HEK293 (cell line): Measurements from ENCODE around the gene CHEK2.

Experiments
- OSR2 ChIP-seq: fragments of 450-650 bp; formaldehyde crosslinking; IDR thresholded peaks from 2 replicates; pipeline ENCODE4 v1.5.1; 2016; ENCODE audit warnings: missing biosample characterization, missing genetic modification characterization
- PRDM1 ChIP-seq: fragments of 450-650 bp; formaldehyde crosslinking; IDR thresholded peaks from 2 replicates; pipeline ENCODE4; 2016; ENCODE audit warnings: missing biosample characterization, missing genetic modification characterization
- RBAK ChIP-seq: fragments of 450-650 bp; formaldehyde crosslinking; IDR thresholded peaks from 2 replicates; pipeline ENCODE4 v1.5.1; 2016; ENCODE audit warnings: missing biosample characterization, missing genetic modification characterization
- REPIN1 ChIP-seq: fragments of 450-650 bp; formaldehyde crosslinking; IDR thresholded peaks from 2 replicates; pipeline ENCODE4 v1.5.1; 2017; ENCODE audit warnings: missing biosample characterization, missing genetic modification characterization, low read depth
- YY1 ChIP-seq: fragments of 450-650 bp; formaldehyde crosslinking; IDR thresholded peaks from 2 replicates; pipeline ENCODE4 v1.5.1; 2018; ENCODE audit warnings: missing biosample characterization, missing genetic modification characterization
- ZBTB20 ChIP-seq: fragments of 450-650 bp; formaldehyde crosslinking; IDR thresholded peaks from 2 replicates; pipeline ENCODE4 v1.5.1; 2016; ENCODE audit warnings: missing biosample characterization, missing genetic modification characterization
- ZFP3 ChIP-seq: fragments of 450-650 bp; formaldehyde crosslinking; IDR thresholded peaks from 2 replicates; pipeline ENCODE4 v1.5.1; 2016; ENCODE audit warnings: low read depth, missing biosample characterization, missing genetic modification characterization
- ZNF121 ChIP-seq: fragments of 450-650 bp; formaldehyde crosslinking; IDR thresholded peaks from 2 replicates; pipeline ENCODE4 v1.5.1; 2016; ENCODE audit warnings: missing biosample characterization, missing genetic modification characterization
- ZNF146 ChIP-seq: fragments of 450-650 bp; formaldehyde crosslinking; IDR thresholded peaks from 2 replicates; pipeline ENCODE4 v1.5.1; 2016; ENCODE audit warnings: missing biosample characterization, missing genetic modification characterization
- ZNF2 ChIP-seq: fragments of 450-650 bp; formaldehyde crosslinking; IDR thresholded peaks from 2 replicates; pipeline ENCODE4 v1.5.1; 2016; ENCODE audit warnings: missing biosample characterization, missing genetic modification characterization
- ZNF26 ChIP-seq: fragments of 450-650 bp; formaldehyde crosslinking; IDR thresholded peaks from 2 replicates; pipeline ENCODE4 v1.5.1; 2016; ENCODE audit warnings: missing biosample characterization, missing genetic modification characterization
- ZNF335 ChIP-seq: fragments of 450-650 bp; formaldehyde crosslinking; conservative IDR thresholded peaks from 2 replicates; pipeline ENCODE4 v1.5.1; 2016; ENCODE audit warnings: missing biosample characterization, missing genetic modification characterization
- ZNF398 ChIP-seq: fragments of 450-650 bp; formaldehyde crosslinking; IDR thresholded peaks from 2 replicates; pipeline ENCODE4 v1.5.1; 2017; ENCODE audit warnings: missing biosample characterization, missing genetic modification characterization
- ZNF404 ChIP-seq: fragments of 450-650 bp; formaldehyde crosslinking; IDR thresholded peaks from 2 replicates; pipeline ENCODE4 v1.5.1; 2017; ENCODE audit warnings: missing biosample characterization, missing genetic modification characterization
- ZNF473 ChIP-seq: fragments of 450-650 bp; formaldehyde crosslinking; IDR thresholded peaks from 2 replicates; pipeline ENCODE4 v1.5.1; 2017; ENCODE audit warnings: missing biosample characterization, missing genetic modification characterization
- ZNF514 ChIP-seq: fragments of 450-650 bp; formaldehyde crosslinking; IDR thresholded peaks from 2 replicates; pipeline ENCODE4 v1.5.1; 2016; ENCODE audit warnings: missing biosample characterization, missing genetic modification characterization
- ZNF561 ChIP-seq: fragments of 450-650 bp; IDR thresholded peaks from 2 replicates; pipeline ENCODE4 v1.5.1; 2018; ENCODE audit warnings: missing biosample characterization, missing genetic modification characterization, borderline replicate concordance
- ZNF658 ChIP-seq: fragments of 450-650 bp; formaldehyde crosslinking; IDR thresholded peaks from 2 replicates; pipeline ENCODE4; 2016; ENCODE audit warnings: missing biosample characterization, missing genetic modification characterization
- ZNF670 ChIP-seq: fragments of 450-650 bp; formaldehyde crosslinking; IDR thresholded peaks from 2 replicates; pipeline ENCODE4 v1.5.1; 2016; ENCODE audit warnings: missing biosample characterization, missing genetic modification characterization, low read depth
- ZNF701 ChIP-seq: fragments of 450-650 bp; formaldehyde crosslinking; IDR thresholded peaks from 2 replicates; pipeline ENCODE4 v1.5.1; 2016; ENCODE audit warnings: missing biosample characterization, missing genetic modification characterization
- ZNF747 ChIP-seq: fragments of 450-650 bp; formaldehyde crosslinking; IDR thresholded peaks from 2 replicates; pipeline ENCODE4 v1.5.1; 2016; ENCODE audit warnings: missing biosample characterization, missing genetic modification characterization
- ZNF777 ChIP-seq: fragments of 450-650 bp; formaldehyde crosslinking; IDR thresholded peaks from 2 replicates; pipeline ENCODE4 v1.5.1; 2017; ENCODE audit warnings: missing biosample characterization, missing genetic modification characterization, borderline replicate concordance
- TF ChIP-seq, protein P1 (sequence below): fragments of 450-650 bp; formaldehyde crosslinking; IDR thresholded peaks from 2 replicates; pipeline ENCODE4 v1.5.1; 2016; ENCODE audit warnings: missing biosample characterization, missing genetic modification characterization, borderline replicate concordance
- TF ChIP-seq, protein P2 (sequence below): fragments of 450-650 bp; formaldehyde crosslinking; IDR thresholded peaks from 2 replicates; pipeline ENCODE4 v1.5.1; 2016; ENCODE audit warnings: missing biosample characterization, missing genetic modification characterization
- TF ChIP-seq, protein P3 (sequence below): fragments of 450-650 bp; formaldehyde crosslinking; IDR thresholded peaks from 2 replicates; pipeline ENCODE4 v1.5.1; 2016; ENCODE audit warnings: missing biosample characterization, missing genetic modification characterization
- TF ChIP-seq, protein P4 (sequence below): fragments of 450-650 bp; formaldehyde crosslinking; IDR thresholded peaks from 2 replicates; pipeline ENCODE4 v1.5.1; 2017; ENCODE audit warnings: missing biosample characterization, missing genetic modification characterization
- TF ChIP-seq, protein P5 (sequence below): fragments of 450-650 bp; formaldehyde crosslinking; IDR thresholded peaks from 2 replicates; pipeline ENCODE4 v1.5.1; 2017; ENCODE audit warnings: missing biosample characterization, missing genetic modification characterization
- TF ChIP-seq, protein P6 (sequence below): fragments of 450-650 bp; formaldehyde crosslinking; IDR thresholded peaks from 2 replicates; pipeline ENCODE4 v1.5.1; 2016; ENCODE audit warnings: missing biosample characterization, missing genetic modification characterization

The CHEK2 gene

DNA sequence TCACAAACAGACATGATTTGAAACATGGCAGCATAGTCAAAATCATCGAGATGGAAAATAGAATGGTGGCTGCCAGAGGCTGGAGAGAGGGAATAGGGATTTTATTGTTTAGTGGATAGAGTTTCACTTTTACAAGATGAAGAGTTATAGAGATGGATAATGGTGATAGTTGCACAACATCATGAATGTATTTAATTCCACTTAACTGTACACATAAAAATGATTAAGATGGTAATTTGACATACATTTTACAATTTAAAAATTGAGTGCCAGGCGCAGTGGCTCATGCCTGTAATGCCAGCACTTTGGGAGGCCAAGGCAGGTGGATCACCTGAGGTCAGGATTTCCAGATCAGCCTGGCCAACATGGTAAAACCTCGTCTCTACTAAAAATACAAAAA is 83.2 kb downstream of the CHEK2 start (continued):
- TF ChIP-seq, protein P1, sequence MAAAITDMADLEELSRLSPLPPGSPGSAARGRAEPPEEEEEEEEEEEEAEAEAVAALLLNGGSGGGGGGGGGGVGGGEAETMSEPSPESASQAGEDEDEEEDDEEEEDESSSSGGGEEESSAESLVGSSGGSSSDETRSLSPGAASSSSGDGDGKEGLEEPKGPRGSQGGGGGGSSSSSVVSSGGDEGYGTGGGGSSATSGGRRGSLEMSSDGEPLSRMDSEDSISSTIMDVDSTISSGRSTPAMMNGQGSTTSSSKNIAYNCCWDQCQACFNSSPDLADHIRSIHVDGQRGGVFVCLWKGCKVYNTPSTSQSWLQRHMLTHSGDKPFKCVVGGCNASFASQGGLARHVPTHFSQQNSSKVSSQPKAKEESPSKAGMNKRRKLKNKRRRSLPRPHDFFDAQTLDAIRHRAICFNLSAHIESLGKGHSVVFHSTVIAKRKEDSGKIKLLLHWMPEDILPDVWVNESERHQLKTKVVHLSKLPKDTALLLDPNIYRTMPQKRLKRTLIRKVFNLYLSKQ (tag by site-specific recombination) = no peak
- TF ChIP-seq ZNF777 (tag by site-specific recombination) (no peak), REPIN1 (tag by site-specific recombination) (no peak), ZNF561 (tag by site-specific recombination) (no peak), ZNF404 (tag by site-specific recombination) (no peak), ZBTB20 (tag by site-specific recombination) (no peak), ZNF2 (tag by site-specific recombination) (no peak), ZNF398 (tag by site-specific recombination) (no peak), ZNF747 (tag by site-specific recombination) (no peak), ZNF121 (tag by site-specific recombination) (no peak), ZFP3 (no peak), ZNF701 (tag by site-specific recombination) (no peak), OSR2 (peak; percentile 43), PRDM1 (tag by site-specific recombination) (no peak), ZNF335 (tag by site-specific recombination) (no peak), ZNF26 (tag by site-specific recombination) (no peak), ZNF514 (tag by site-specific recombination) (no peak), ZNF658 (no peak), RBAK (tag by site-specific recombination) (no peak), ZNF146 (tag by site-specific recombination) (no peak), ZNF670 (tag by site-specific recombination) (no peak), ZNF473 (tag by site-specific recombination) (no peak), YY1 (0 out of 2 replicates have a peak, but pooled peaks have one; percentile 21)
- TF ChIP-seq, protein P2, sequence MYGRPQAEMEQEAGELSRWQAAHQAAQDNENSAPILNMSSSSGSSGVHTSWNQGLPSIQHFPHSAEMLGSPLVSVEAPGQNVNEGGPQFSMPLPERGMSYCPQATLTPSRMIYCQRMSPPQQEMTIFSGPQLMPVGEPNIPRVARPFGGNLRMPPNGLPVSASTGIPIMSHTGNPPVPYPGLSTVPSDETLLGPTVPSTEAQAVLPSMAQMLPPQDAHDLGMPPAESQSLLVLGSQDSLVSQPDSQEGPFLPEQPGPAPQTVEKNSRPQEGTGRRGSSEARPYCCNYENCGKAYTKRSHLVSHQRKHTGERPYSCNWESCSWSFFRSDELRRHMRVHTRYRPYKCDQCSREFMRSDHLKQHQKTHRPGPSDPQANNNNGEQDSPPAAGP (tag by site-specific recombination) = no peak
- TF ChIP-seq, protein P3, sequence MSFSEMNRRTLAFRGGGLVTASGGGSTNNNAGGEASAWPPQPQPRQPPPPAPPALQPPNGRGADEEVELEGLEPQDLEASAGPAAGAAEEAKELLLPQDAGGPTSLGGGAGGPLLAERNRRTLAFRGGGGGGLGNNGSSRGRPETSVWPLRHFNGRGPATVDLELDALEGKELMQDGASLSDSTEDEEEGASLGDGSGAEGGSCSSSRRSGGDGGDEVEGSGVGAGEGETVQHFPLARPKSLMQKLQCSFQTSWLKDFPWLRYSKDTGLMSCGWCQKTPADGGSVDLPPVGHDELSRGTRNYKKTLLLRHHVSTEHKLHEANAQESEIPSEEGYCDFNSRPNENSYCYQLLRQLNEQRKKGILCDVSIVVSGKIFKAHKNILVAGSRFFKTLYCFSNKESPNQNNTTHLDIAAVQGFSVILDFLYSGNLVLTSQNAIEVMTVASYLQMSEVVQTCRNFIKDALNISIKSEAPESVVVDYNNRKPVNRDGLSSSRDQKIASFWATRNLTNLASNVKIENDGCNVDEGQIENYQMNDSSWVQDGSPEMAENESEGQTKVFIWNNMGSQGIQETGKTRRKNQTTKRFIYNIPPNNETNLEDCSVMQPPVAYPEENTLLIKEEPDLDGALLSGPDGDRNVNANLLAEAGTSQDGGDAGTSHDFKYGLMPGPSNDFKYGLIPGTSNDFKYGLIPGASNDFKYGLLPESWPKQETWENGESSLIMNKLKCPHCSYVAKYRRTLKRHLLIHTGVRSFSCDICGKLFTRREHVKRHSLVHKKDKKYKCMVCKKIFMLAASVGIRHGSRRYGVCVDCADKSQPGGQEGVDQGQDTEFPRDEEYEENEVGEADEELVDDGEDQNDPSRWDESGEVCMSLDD = no peak
- TF ChIP-seq, protein P4, sequence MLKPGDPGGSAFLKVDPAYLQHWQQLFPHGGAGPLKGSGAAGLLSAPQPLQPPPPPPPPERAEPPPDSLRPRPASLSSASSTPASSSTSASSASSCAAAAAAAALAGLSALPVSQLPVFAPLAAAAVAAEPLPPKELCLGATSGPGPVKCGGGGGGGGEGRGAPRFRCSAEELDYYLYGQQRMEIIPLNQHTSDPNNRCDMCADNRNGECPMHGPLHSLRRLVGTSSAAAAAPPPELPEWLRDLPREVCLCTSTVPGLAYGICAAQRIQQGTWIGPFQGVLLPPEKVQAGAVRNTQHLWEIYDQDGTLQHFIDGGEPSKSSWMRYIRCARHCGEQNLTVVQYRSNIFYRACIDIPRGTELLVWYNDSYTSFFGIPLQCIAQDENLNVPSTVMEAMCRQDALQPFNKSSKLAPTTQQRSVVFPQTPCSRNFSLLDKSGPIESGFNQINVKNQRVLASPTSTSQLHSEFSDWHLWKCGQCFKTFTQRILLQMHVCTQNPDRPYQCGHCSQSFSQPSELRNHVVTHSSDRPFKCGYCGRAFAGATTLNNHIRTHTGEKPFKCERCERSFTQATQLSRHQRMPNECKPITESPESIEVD (tag by site-specific recombination) = peak; percentile 90
- TF ChIP-seq, protein P5, sequence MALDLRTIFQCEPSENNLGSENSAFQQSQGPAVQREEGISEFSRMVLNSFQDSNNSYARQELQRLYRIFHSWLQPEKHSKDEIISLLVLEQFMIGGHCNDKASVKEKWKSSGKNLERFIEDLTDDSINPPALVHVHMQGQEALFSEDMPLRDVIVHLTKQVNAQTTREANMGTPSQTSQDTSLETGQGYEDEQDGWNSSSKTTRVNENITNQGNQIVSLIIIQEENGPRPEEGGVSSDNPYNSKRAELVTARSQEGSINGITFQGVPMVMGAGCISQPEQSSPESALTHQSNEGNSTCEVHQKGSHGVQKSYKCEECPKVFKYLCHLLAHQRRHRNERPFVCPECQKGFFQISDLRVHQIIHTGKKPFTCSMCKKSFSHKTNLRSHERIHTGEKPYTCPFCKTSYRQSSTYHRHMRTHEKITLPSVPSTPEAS = no peak
- TF ChIP-seq, protein P6, sequence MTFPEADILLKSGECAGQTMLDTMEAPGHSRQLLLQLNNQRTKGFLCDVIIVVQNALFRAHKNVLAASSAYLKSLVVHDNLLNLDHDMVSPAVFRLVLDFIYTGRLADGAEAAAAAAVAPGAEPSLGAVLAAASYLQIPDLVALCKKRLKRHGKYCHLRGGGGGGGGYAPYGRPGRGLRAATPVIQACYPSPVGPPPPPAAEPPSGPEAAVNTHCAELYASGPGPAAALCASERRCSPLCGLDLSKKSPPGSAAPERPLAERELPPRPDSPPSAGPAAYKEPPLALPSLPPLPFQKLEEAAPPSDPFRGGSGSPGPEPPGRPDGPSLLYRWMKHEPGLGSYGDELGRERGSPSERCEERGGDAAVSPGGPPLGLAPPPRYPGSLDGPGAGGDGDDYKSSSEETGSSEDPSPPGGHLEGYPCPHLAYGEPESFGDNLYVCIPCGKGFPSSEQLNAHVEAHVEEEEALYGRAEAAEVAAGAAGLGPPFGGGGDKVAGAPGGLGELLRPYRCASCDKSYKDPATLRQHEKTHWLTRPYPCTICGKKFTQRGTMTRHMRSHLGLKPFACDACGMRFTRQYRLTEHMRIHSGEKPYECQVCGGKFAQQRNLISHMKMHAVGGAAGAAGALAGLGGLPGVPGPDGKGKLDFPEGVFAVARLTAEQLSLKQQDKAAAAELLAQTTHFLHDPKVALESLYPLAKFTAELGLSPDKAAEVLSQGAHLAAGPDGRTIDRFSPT (tag by site-specific recombination) = peak; percentile 57; the same call in 1 of the 2 replicates
